ENCODE data around the gene PRIMA1.

DNA sequence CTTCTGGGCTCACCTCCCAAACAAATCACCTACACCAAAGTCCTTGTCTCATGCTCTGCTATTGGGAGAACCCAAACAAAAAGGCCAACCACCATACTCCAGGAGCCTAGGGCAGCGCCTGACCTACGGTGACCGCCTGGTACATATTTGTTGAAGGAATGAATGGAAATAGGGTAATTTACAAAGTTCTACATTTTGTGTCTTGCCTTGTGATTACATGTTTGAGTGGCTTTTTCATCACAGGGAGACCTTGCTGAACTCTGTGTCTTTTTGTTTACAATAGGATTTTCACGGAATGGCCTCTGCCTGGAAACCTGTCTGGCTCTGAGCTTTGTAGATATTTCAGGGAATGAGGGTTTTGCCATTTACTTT, 11.3 kb upstream of the PRIMA1 start:
- TF ChIP-seq, protein P1, sequence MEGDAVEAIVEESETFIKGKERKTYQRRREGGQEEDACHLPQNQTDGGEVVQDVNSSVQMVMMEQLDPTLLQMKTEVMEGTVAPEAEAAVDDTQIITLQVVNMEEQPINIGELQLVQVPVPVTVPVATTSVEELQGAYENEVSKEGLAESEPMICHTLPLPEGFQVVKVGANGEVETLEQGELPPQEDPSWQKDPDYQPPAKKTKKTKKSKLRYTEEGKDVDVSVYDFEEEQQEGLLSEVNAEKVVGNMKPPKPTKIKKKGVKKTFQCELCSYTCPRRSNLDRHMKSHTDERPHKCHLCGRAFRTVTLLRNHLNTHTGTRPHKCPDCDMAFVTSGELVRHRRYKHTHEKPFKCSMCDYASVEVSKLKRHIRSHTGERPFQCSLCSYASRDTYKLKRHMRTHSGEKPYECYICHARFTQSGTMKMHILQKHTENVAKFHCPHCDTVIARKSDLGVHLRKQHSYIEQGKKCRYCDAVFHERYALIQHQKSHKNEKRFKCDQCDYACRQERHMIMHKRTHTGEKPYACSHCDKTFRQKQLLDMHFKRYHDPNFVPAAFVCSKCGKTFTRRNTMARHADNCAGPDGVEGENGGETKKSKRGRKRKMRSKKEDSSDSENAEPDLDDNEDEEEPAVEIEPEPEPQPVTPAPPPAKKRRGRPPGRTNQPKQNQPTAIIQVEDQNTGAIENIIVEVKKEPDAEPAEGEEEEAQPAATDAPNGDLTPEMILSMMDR (IDR thresholded peaks at IDR 0.05) = no peak
- TF ChIP-seq POLR2A (IDR thresholded peaks at IDR 0.05) = no peak

All from esophagus squamous epithelium (tissue), 4 donors.